ENCODE results near the gene SMTNL2. TPM values are rescaled to one million over a fixed set of nuclear protein-coding genes. Genes with fewer than 3 reads are reported as not detected.

The SMTNL2 gene
- polyA plus RNA-seq, 1 of the 3 experiments (the other 2 are of a cell fraction), result not detected

DNA sequence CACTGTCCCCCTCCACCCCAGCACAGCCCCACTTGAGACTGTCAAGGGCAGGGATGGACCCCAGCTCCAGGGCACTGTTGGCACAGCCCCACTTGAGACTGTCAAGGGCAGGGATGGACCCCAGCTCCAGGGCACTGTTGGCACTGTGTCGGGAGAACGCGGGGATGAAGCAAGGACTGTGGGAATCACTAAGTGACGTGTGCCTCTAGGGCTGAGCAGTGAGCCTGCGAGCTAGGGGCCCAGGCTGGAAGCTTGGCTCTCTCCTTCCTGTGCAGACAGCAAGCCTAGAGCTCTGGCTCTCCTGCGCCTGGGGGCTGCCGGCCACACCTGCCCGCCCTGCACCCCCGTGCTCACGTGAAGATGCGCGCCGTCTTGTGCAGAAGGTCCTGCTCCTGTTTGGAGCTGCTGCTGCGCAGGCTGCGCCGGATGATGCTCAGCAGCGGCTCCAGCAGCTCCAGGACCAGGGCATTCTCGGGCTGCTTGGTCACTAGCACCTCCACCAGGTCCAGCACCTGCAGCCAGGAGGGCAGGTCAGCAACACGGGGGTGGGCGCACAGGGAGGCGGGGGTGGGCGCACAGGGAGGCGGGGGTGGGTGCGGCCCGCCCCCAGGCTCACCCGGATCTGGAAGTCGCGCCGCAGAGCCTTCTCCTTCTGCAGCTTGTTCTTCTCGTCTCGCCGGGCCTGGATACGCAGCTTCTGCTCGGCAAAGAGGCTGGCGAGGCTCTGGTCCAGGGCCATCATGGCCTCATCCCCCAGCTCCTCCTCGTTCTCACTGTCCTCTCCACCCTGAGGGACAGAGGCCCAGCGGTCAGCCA, 40.0 kb upstream of the SMTNL2 start:
- no peaks in the 10 kb centered on the region for H3F3A ChIP-seq (replicated peaks; ENCODE audit: insufficient read depth)
- H3K4me1 ChIP-seq (ENCODE audit: control insufficient read depth in 1 of 2, insufficient read depth in 2 of 2, low read depth in 1 of 2, low read length in 1 of 2), result no peaks in the 10 kb centered on the region
- ChIA-PET CTCF (interaction anchor here (0.6 to 1.7 kb wide), 4 partner anchors 10 to 329 kb away, joined by 3 to 4 read pairs (median 3); partner anchors contain the start of gene MYBBP1A), POLR2A (interaction anchor here (1.2 to 1.4 kb wide), 2 partner anchors 10 to 11 kb away, joined by 3 to 4 read pairs; partner anchors contain the start of gene MYBBP1A)
- H3K27me3 ChIP-seq (ENCODE audit: insufficient read depth), result no peaks in the 10 kb centered on the region
- peaks cover 8 to 85% of the 10 kb centered on the region in 2 experiments for H3K36me3 ChIP-seq (replicated peaks in 1 of 2; ENCODE audit: control insufficient read depth in 1 of 2, insufficient read depth in 2 of 2, low read length in 1 of 2)
- no peak overlapping the region for H3K4me2 ChIP-seq
- WGBS (ENCODE audit: low lambda C conversion rate), result 94% methylated on average over 23 of the region's 37 CpGs
- no peak overlapping the region for H3K9ac ChIP-seq
- H3K27ac ChIP-seq (ENCODE audit: low read depth in 2 of 2, low read length in 1 of 2), result no peak overlapping the region
- H3K4me3 ChIP-seq (ENCODE audit: low read depth in 2 of 2, low read length in 1 of 2), result no peak overlapping the region
- no peak for TF ChIP-seq ELF1 (IDR thresholded peaks at IDR 0.05)
- no peak for TF ChIP-seq RCOR1 (IDR thresholded peaks at IDR 0.05; ENCODE audit: low read length)
- no peak for TF ChIP-seq FOSL2 (IDR thresholded peaks at IDR 0.05; ENCODE audit: borderline replicate concordance, low read depth)
- no peak for TF ChIP-seq RXRA (IDR thresholded peaks at IDR 0.05; ENCODE audit: borderline replicate concordance, low read depth)
- TF ChIP-seq EZH2phosphoT487 (IDR thresholded peaks at IDR 0.05; ENCODE audit: borderline replicate concordance, low read depth), result no peak
- no peak for TF ChIP-seq CTCF (IDR thresholded peaks at IDR 0.05)
- no peak for TF ChIP-seq CHD2 (IDR thresholded peaks at IDR 0.05; ENCODE audit: low read length, partially characterized antibody)
- no peak for TF ChIP-seq SIN3A (IDR thresholded peaks at IDR 0.05; ENCODE audit: borderline replicate concordance, low read depth, low read length)
- TF ChIP-seq MEF2A (IDR thresholded peaks at IDR 0.05; ENCODE audit: borderline replicate concordance, low read depth), result no peak
- no peak for TF ChIP-seq NRF1 (IDR thresholded peaks at IDR 0.05; ENCODE audit: low read depth, low read length)
- no peak for TF ChIP-seq NFIC (IDR thresholded peaks at IDR 0.05; ENCODE audit: borderline replicate concordance)
- TF ChIP-seq, protein P1, sequence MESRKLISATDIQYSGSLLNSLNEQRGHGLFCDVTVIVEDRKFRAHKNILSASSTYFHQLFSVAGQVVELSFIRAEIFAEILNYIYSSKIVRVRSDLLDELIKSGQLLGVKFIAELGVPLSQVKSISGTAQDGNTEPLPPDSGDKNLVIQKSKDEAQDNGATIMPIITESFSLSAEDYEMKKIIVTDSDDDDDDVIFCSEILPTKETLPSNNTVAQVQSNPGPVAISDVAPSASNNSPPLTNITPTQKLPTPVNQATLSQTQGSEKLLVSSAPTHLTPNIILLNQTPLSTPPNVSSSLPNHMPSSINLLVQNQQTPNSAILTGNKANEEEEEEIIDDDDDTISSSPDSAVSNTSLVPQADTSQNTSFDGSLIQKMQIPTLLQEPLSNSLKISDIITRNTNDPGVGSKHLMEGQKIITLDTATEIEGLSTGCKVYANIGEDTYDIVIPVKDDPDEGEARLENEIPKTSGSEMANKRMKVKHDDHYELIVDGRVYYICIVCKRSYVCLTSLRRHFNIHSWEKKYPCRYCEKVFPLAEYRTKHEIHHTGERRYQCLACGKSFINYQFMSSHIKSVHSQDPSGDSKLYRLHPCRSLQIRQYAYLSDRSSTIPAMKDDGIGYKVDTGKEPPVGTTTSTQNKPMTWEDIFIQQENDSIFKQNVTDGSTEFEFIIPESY (IDR thresholded peaks at IDR 0.05; ENCODE audit: borderline replicate concordance, low read depth), result no peak
- TF ChIP-seq, protein P2, sequence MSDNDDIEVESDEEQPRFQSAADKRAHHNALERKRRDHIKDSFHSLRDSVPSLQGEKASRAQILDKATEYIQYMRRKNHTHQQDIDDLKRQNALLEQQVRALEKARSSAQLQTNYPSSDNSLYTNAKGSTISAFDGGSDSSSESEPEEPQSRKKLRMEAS (IDR thresholded peaks at IDR 0.05; ENCODE audit: low read depth), result no peak
- no peak for TF ChIP-seq MXI1 (IDR thresholded peaks at IDR 0.05; ENCODE audit: low read depth, low read length)
- no peak for TF ChIP-seq POLR2AphosphoS5 (IDR thresholded peaks at IDR 0.05; ENCODE audit: low read depth, low read length)
- H4K20me1 ChIP-seq (ENCODE audit: insufficient read depth), result no peaks in the 10 kb centered on the region
- no peaks in the 10 kb centered on the region for H3K79me2 ChIP-seq (ENCODE audit: insufficient read depth)
- H3K9me2 ChIP-seq, result no peaks in the 10 kb centered on the region
- no peaks in the 10 kb centered on the region for H3K9me3 ChIP-seq
- no peak overlapping the region for H2AFZ ChIP-seq (ENCODE audit: low read depth)
- DNase-seq, result no peak

All from SK-N-SH (cell line).